Measurements from ENCODE around the gene TLL2. TPM values are rescaled to one million over a fixed set of nuclear protein-coding genes. Genes with fewer than 3 reads are reported as not detected.

TLL2 gene
- total RNA-seq, 2 donors from 2014 or later = not detected

DNA sequence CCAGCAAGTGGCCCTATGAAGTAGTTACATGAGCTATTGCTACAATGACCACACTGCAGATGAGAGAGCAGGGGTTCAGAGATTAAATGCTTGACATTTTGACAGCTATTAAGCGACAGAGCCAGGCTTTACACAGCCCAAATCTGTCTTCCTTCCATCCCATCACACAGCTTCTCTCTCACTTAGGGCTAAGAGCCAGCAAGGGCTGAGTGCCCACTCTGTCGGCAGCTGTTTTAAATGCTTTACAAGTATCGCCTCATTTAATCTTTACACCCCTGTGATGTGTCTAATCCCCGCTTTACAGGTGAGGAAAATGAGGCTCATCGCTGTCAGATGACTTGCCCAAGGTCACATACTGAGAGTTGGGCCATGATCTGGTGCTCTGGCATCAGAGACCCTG is 139.7 kb downstream of the TLL2 start:
- Histone ChIP-seq H3K27me3 (replicated peaks; ENCODE audit: insufficient read depth) (no peaks in the 10 kb centered on the region), H3K27ac (no peak overlapping the region), H3K36me3 (no peaks in the 10 kb centered on the region), H3K9me3 (no peaks in the 10 kb centered on the region), H3K4me3 (no peak overlapping the region), H3K4me1 (ENCODE audit: control insufficient read depth in 1 of 2, low read depth in 2 of 2) (no peaks in the 10 kb centered on the region)
- ATAC-seq (ENCODE audit: insufficient number of reproducible peaks, low FRiP score, low read depth) (no peak), DNase-seq (ENCODE audit: low spot score) (no peak)
- TF ChIP-seq, protein P1, sequence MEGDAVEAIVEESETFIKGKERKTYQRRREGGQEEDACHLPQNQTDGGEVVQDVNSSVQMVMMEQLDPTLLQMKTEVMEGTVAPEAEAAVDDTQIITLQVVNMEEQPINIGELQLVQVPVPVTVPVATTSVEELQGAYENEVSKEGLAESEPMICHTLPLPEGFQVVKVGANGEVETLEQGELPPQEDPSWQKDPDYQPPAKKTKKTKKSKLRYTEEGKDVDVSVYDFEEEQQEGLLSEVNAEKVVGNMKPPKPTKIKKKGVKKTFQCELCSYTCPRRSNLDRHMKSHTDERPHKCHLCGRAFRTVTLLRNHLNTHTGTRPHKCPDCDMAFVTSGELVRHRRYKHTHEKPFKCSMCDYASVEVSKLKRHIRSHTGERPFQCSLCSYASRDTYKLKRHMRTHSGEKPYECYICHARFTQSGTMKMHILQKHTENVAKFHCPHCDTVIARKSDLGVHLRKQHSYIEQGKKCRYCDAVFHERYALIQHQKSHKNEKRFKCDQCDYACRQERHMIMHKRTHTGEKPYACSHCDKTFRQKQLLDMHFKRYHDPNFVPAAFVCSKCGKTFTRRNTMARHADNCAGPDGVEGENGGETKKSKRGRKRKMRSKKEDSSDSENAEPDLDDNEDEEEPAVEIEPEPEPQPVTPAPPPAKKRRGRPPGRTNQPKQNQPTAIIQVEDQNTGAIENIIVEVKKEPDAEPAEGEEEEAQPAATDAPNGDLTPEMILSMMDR (IDR thresholded peaks at IDR 0.05) = no peak

DNA sequence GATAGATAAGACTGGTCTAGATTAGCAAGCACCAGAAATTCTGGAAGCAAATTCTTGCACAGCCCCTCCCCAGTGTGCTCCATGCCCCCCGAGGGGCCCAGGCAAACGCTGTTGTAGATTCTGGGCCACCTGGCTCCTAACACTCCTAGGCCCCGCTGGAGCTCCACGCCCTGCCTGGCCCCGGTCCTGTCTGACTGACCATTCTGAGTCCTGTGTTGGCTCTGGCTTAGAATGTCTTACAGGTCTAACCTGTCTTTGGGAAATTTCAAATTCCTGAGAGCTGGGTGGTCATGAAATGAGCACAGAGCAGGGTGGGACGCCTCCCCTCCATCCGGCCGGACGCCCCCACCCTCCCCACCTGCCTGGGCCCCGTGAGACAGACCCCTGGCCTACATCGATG is 142.4 kb downstream of the TLL2 start:
- DNase-seq (ENCODE audit: low spot score) (no peak), ATAC-seq (ENCODE audit: insufficient number of reproducible peaks, low FRiP score, low read depth) (no peak)
- H3K27me3 ChIP-seq (replicated peaks; ENCODE audit: insufficient read depth) = no peaks in the 10 kb centered on the region
- no peaks in the 10 kb centered on the region for H3K36me3 ChIP-seq
- H3K9me3 ChIP-seq = no peaks in the 10 kb centered on the region
- H3K27ac ChIP-seq = no peak overlapping the region
- H3K4me3 ChIP-seq = no peak overlapping the region
- TF ChIP-seq, protein P1 (IDR thresholded peaks at IDR 0.05) = no peak
- H3K4me1 ChIP-seq (ENCODE audit: control insufficient read depth in 1 of 2, low read depth in 2 of 2) = peaks cover 0 to 16% of the 10 kb centered on the region in 2 donors

DNA sequence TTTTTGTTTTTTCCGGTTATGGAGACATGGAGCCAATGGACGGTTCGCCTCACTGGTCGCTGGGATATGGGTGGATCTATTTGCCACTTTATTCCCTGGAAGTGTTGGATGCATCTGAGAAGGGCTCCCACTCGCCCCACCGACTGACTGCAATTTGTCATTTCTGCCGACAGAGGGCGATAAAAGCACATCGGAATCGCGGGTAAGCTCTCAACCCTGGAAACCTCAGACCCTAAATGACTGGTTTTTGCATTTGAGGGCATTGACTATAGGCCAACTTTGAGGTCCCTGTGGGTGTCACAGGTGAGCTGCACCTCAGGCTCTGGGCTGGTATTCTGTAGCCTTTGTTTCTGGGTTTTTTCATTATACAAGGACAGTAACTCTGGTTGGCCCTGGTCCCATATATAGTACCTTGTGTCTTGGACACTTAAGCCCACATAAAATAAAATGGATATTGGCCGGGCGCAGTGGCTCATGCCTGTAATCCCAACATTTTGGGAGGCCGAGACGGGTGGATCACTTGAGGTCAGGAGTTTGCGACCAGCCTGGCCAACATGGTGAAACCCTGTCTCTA is 143.1 kb downstream of the TLL2 start:
- H3K9me3 ChIP-seq = no peaks in the 10 kb centered on the region
- ATAC-seq (ENCODE audit: insufficient number of reproducible peaks, low FRiP score, low read depth) (no peak), DNase-seq (ENCODE audit: low spot score) (no peak)
- no peak overlapping the region for H3K27ac ChIP-seq
- no peaks in the 10 kb centered on the region for H3K36me3 ChIP-seq
- no peaks in the 10 kb centered on the region for H3K27me3 ChIP-seq (replicated peaks; ENCODE audit: insufficient read depth)
- peaks cover 0 to 16% of the 10 kb centered on the region in 2 donors for H3K4me1 ChIP-seq (ENCODE audit: control insufficient read depth in 1 of 2, low read depth in 2 of 2)
- H3K4me3 ChIP-seq = no peak overlapping the region
- TF ChIP-seq, protein P1 (IDR thresholded peaks at IDR 0.05) = peak; percentile 81

DNA sequence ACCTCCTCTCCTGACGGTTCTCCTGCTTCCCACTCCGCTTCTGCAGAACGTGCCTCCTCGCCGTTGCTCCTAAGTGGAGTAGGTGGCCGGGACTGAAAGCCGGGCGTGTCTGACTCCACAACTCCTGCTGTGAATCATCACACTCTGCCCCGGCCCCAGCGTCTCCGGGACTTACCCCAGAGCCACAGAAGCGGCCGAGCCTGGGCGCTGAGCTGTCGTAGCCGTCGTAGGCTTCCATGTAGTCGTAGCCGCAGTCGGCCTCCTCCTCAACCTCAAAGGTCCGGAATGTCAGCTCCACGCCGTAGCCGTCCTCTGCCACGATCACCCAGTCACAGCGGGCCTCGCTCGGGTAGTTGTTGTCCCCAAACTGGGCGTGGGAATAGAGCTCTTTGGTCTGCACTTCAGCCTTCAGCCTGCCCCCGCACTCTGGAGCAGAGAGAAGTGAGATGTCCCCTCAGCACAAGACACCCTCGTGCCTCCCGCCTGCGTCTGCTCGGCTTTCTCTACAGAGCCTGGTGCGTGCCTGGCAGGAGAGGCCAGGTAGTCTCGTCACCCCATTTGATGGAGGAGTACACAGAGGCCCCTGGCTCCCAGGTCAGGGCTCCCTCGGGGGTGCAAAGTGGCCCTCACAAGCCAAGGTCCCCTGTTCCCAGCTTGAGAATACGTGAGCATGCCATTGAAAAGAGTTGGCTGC is 143.7 kb downstream of the TLL2 start:
- DNase-seq (ENCODE audit: low spot score) (no peak), ATAC-seq (ENCODE audit: insufficient number of reproducible peaks, low FRiP score, low read depth) (no peak)
- no peak overlapping the region for H3K4me3 ChIP-seq
- no peaks in the 10 kb centered on the region for H3K36me3 ChIP-seq
- no peak overlapping the region for H3K27ac ChIP-seq
- no peaks in the 10 kb centered on the region for H3K27me3 ChIP-seq (replicated peaks; ENCODE audit: insufficient read depth)
- TF ChIP-seq, protein P1 (IDR thresholded peaks at IDR 0.05) = no peak
- no peaks in the 10 kb centered on the region for H3K9me3 ChIP-seq
- H3K4me1 ChIP-seq (ENCODE audit: control insufficient read depth in 1 of 2, low read depth in 2 of 2) = peaks cover 0 to 16% of the 10 kb centered on the region in 2 donors

DNA sequence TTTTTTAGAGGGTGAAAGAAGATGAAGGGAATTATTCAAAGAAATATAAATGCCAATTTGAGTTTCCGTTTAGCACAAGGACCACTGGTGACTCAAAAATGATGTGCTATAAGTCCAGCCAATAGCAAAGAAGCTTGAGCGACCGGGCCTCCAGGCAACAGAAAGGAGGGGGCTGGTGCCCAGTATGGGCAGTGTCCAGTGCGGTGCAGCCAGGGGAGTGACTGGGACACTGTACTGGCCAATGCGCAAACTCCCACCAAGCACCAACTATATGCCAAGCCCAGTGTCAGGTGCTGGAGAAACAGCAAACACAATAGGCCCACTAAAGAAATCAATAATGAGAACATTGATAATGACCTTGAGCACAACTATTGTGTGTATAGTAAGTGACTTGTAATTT is 144.8 kb downstream of the TLL2 start:
- H3K36me3 ChIP-seq = no peaks in the 10 kb centered on the region
- H3K4me3 ChIP-seq = no peak overlapping the region
- no peaks in the 10 kb centered on the region for H3K9me3 ChIP-seq
- TF ChIP-seq, protein P1 (IDR thresholded peaks at IDR 0.05) = no peak
- DNase-seq (ENCODE audit: low spot score) (no peak), ATAC-seq (ENCODE audit: insufficient number of reproducible peaks, low FRiP score, low read depth) (no peak)
- H3K4me1 ChIP-seq (ENCODE audit: control insufficient read depth in 1 of 2, low read depth in 2 of 2) = peaks cover 0 to 16% of the 10 kb centered on the region in 2 donors
- no peak overlapping the region for H3K27ac ChIP-seq
- H3K27me3 ChIP-seq (replicated peaks; ENCODE audit: insufficient read depth) = no peaks in the 10 kb centered on the region
